22Rv1 (cell line): ENCODE measurements around the gene WDR27.

ENCODE experiments used
- ZFX ChIP-seq: fragments of 450-650 bp; IDR thresholded peaks from 2 replicates; pipeline ENCODE4 v1.6.1; 2017; ENCODE audit warnings: antibody characterized with exemption, borderline replicate concordance
- TF ChIP-seq, protein P1 (sequence below): fragments of 450-650 bp; IDR thresholded peaks from 2 replicates; pipeline ENCODE4 v1.5.1; 2017; ENCODE audit warnings: mild to moderate bottlenecking

DNA sequence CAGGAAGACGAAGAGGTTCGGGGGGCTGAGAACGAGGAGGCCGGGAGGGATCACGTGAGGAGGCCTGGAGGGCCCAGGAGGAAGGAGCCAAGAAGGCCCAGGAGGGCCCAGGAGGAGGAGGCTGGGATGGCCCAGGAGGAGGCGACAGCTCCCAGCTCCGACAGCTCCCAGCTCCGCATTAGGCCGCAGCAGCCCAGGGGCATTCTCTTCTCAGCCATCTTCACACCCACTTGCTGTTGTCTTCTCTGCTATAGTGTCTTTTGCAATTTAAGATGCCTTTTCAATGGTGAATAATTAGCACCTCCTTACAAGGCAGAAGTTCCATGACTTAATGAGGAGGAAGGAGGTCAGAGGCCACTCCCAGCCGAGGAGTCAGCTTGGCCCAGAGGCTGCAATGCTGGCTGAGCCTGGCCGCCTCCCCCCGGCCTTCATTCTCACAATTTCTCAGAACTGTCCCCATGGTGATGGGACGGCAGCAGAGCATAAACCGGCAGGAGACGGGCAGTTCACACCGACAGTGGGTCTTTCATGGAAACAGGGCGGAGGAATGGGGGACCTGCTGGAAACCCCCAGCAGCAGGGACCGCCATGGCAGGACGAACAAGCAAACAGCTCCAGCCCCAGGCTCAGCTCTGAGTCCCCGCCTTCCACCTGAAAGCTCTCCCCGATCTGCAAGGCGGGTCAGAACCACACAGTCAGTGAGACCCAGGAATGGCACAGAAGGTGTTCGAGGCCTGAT lies 45.1 kb downstream of the WDR27 start:
- TF ChIP-seq, protein P1, sequence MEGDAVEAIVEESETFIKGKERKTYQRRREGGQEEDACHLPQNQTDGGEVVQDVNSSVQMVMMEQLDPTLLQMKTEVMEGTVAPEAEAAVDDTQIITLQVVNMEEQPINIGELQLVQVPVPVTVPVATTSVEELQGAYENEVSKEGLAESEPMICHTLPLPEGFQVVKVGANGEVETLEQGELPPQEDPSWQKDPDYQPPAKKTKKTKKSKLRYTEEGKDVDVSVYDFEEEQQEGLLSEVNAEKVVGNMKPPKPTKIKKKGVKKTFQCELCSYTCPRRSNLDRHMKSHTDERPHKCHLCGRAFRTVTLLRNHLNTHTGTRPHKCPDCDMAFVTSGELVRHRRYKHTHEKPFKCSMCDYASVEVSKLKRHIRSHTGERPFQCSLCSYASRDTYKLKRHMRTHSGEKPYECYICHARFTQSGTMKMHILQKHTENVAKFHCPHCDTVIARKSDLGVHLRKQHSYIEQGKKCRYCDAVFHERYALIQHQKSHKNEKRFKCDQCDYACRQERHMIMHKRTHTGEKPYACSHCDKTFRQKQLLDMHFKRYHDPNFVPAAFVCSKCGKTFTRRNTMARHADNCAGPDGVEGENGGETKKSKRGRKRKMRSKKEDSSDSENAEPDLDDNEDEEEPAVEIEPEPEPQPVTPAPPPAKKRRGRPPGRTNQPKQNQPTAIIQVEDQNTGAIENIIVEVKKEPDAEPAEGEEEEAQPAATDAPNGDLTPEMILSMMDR: no peak
- no peak for TF ChIP-seq ZFX
